NCI-H2171 (cell line): ENCODE results near the gene PRDX2.
A peak's percentile ranks its signal among the peaks of the same experiment; 100 is the strongest.

Source experiments
- DNase-seq: peaks from one replicate; lab custom pipeline; 2025; lab: John Stamatoyannopoulos, UW

PRDX2 gene

DNA sequence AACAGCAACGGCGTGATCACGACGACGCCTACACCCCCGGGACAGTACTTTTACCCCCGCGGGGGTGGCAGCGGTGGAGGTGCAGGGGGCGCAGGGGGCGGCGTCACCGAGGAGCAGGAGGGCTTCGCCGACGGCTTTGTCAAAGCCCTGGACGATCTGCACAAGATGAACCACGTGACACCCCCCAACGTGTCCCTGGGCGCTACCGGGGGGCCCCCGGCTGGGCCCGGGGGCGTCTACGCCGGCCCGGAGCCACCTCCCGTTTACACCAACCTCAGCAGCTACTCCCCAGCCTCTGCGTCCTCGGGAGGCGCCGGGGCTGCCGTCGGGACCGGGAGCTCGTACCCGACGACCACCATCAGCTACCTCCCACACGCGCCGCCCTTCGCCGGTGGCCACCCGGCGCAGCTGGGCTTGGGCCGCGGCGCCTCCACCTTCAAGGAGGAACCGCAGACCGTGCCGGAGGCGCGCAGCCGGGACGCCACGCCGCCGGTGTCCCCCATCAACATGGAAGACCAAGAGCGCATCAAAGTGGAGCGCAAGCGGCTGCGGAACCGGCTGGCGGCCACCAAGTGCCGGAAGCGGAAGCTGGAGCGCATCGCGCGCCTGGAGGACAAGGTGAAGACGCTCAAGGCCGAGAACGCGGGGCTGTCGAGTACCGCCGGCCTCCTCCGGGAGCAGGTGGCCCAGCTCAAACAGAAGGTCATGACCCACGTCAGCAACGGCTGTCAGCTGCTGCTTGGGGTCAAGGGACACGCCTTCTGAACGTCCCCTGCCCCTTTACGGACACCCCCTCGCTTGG is 9.3 kb downstream of the PRDX2 start:
- DNase-seq: peak; percentile 75

DNA sequence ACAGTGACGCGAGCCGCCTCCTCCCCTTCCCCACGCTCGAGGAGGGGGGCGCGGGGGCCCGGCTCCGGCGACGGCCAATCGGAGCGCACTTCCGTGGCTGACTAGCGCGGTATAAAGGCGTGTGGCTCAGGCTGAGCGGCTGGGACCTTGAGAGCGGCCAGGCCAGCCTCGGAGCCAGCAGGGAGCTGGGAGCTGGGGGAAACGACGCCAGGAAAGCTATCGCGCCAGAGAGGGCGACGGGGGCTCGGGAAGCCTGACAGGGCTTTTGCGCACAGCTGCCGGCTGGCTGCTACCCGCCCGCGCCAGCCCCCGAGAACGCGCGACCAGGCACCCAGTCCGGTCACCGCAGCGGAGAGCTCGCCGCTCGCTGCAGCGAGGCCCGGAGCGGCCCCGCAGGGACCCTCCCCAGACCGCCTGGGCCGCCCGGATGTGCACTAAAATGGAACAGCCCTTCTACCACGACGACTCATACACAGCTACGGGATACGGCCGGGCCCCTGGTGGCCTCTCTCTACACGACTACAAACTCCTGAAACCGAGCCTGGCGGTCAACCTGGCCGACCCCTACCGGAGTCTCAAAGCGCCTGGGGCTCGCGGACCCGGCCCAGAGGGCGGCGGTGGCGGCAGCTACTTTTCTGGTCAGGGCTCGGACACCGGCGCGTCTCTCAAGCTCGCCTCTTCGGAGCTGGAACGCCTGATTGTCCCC is 10.1 kb downstream of the PRDX2 start, which contains the start of gene JUNB:
TSS of gene JUNB (plus strand) at position 142 of the 706 bp plus-strand sequence. CDS start at position 428, 286 bp downstream.
- DNase-seq: peak; percentile 91

DNA sequence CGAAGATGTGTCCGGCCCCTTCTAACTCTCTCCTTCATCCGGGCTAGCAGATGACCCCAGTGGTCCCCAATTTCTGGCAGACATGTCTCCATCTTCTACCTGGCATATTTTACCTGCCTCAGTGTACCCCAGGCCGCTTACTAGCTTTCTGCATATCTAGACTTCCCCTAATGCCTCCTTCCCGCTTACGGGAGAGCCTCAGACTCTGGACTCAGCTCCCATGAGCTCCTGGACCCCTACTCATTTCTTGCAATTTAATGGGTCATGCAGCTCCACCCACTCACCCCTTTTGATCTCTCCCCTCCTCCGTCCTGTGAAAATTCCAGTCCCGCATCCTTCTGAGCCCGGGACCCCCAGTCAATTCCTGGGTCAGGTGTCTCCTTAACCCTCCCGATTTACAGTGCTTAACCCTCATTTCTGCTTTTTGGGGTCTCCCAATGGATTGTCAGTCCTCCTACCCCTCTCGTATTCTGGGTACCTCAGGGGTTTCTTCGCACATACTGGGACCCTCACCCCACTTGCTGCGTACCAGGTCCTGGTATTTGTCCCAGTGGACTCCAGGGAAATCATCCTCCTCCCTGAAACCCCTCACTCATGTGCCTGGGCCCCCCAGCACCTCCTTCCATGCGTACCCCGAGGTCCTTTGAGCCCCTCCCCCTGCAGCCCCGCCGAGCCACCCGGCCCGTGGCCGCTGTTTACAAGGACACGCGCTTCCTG is 10.8 kb downstream of the PRDX2 start:
- DNase-seq: no peak

DNA sequence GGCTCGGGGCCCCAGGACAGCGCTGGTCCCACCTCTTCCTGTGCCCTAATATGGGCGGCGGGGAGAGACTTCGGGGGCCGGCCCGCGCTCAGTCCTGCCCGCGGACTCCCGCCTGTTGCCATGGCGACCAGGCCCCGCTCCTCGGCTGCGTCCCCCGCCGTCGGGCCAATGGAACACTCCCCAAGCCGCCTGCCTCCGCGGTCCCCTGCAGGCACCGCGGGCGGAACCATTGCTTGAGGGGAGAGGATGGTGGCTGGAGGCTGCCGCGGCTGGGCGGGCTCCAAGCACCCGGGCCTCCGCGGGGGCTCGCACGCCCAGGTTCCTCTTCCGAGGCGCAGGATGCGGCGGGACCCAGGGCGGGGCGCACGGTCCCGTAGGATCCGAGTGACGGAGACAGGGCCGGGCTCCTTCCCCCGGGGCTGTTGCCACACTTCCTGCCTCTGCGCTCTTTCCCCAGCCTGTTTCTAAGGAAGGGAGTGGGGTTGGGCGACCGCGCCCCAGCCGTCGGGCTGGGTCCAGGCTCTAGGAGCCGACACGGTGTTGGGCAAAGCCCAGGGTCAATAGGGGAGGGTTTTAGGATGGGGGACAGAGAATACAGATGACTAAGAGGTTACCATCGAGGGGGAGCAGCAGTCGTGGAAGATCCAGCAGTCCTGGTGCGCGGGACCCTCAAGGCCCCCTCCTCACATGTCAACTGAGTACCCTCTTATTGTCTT is 11.5 kb downstream of the PRDX2 start:
- DNase-seq: peak; percentile 83

DNA sequence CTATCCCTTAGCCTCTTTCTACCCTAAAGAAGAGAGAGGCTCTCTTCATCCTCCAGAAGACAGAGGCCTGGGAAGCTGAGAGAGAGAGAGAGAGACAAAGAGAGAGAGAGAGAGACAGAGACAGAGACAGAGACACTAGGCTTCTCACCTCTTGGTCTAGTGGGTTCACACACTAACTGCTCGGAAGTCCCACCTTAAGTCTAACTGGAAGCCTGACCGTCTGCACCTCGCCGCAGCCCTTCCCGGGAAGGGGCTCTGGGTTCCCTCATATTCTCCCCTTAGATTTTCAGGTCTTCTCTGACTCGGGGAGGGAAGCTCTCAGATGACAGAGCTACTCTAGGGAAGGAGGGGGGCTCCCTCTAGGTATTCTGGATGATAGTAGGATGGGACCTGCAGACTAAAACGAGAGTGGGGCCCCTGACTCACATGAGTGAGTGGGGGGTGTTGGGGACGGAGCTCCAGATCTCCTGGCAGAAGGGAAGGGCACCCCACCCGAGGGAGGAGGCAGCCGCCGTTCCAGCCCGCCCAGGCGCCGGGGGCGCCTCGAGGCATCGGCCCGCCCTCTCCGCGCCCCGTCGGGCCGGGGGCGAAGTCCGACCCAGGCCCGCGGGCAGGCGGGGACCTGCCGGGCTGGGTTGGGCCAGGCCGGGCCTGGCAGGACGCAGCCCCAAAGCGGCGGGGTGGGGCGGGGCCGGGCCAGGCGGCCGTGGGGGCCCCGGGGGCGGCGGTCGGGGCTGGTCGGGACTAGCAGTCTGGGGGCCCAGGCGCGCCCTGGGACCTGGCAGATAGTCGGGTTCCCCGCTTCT is 12.3 kb downstream of the PRDX2 start:
- DNase-seq: no peak

DNA sequence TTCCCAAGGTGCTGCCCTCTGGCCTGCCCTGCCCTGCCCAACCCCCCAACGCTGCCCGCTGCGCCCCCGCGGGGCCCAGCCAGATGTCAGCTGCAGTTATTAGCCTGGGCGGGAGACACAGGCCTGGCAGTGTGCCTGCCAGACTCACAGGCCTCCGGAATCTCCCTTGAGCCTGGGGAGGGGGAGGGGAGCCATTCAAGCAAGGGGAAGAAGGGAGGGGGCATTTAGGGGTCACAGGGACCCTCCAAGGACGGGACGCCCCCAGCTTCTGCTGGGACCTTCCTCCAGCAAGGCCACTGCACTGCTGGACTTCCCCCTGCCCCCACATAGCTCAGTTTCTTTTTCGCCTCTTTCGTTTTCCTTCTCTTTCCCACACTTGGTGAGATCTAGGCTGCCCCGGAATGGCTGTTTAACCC is 12.9 kb downstream of the PRDX2 start:
- DNase-seq: peak; percentile 64

DNA sequence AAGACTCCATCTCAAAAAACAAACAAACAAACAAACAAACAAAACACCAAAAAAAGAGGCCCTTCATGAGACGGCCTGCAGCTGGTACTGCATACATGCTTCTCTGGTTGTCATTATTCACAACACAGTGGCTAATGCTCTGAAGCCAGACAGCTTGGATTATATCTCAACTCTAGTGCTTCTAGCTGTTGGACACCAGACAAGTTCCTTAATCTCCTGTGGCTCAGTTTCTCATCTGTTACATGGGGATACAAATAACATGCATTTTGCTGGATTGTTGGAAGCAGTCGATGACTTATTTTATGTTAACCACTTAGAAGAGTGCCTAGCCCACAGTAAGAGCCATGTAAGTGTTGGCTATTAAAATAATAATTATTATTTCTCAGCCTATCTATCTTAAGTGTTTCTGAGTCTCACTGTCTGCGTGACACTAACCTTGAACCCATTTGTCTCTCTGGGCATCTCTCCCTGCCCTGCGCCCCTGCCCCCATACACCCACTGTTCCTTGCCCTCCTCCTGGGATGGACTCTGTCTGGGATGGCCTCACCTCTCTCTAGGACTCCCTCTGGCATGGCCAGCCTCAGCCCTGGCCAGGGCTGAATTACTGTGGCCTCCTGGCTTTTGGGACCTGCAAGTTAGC is 13.4 kb downstream of the PRDX2 start:
- DNase-seq: no peak

DNA sequence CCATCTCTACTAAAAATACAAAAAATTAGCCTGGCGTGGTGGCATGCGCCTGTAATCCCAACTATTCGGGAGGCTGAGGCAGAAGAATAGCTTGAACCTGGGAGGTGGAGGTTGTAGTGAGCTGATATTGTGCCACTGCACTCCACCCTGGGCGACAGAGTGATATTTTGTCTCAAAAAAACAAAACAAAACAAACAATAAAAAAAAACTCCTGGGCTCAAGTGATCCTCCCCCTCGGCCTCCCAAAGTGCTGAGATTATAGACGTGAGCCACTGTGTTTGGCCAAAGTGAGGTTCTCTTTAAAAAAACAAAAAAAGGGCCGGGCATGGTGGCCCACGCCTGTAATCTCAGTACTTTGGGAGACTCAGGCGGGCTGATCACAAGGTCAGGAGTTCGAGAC is 14.1 kb downstream of the PRDX2 start:
- DNase-seq: no peak

DNA sequence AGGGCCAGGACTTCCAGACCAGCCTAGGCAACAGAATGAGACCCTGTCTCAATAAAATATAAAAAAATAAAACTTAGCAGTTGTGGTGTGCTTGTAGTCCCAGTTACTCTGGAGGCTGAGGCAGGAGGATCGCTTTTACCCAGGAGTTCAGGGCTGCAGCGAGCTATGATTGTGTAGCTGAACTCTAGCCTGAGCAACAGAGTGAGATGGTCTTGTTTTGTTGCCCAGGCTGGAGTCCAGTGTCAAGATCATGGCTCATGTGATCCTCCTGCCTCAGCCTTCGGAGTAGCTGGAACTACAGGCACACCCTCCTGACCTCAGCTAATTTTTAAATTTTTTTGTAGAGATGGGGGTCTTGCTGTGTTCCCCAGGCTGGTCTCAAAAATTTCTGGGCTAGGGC is 14.6 kb downstream of the PRDX2 start:
- no peak for DNase-seq

DNA sequence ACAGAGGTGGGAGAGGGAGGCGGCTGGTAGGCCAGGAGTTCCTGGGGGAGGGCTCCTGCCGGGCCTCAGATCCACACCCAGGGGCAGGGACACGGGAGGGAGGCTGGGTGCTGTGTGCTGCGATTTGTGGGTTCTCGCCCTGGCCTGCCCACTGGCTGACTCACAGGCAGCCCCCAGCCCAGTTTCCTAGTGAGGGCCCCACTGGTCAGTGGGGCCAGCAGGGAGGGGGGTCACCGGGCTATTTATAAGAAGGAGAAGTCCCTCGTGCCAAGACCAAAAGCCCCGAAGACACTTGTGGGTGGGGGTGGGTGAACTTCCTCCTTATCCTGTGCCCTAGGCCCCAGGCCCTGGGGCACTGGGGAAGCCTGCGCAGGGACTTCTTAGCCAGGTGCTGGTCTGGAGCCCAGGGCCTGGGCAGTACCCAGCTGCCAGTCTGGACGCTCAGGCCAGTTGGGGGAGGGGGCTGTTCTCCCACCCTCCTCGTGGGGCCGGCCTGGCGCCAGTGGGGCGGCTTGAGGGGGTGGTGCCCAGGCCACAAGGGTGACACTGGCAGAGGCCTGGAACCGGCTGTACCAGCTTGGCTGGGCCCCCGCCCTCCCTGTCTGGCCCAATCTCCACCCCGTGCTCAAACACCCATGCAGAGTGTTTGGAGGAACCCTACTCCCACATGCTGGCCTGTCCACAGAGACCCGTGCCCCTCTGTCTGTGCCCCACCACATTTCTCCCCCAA is 15.3 kb downstream of the PRDX2 start:
- DNase-seq: no peak

DNA sequence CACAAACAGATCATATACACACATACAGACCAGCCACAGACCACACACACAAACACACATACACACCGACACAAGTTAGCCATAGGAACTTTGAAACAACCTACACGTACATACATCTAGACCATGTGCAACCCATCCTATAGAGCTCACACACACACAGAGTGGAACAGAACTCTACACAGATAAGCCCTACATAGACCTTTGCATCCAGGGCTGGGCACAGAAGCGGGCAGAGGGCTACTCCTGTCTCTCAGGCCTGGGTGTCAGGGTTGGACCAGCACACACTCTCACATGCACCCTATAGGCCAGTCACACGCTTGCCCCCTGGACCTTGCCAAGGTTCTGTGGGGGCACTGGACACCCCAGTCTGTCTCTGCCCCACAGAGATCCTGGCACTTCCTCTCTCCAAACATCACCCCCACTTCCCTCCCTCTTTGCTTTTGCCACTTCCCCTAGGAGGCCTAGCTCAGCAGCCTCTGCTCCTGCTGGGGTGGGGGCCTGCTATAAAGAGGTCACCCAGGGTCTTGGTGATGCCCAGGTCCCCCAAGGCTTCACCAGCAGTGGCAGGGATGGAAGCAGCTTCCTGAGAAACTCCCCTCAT is 16.1 kb downstream of the PRDX2 start:
- DNase-seq: no peak

DNA sequence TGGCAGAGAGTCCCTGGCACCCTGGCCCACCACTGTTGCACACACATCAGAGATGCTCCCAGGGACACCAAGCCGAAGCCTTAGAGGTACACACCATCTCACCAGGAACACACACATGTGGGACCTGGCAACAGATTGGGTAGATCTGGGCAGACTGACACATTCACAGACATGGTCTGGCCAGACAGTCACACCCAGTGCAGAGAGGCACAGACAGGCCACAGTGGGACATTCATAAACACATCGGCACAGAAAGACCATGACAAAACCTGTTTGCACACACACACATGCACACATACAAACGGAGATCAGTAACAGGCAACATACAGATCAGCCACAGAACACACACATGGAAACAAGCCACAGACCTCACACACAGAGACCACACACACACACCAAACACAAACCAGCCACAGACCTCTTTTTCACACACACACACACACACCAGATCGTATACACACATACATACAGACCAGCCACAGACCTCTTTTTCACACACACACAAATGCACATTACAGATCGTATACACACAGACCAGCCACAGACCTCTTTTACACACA is 16.6 kb downstream of the PRDX2 start:
- no peak for DNase-seq

DNA sequence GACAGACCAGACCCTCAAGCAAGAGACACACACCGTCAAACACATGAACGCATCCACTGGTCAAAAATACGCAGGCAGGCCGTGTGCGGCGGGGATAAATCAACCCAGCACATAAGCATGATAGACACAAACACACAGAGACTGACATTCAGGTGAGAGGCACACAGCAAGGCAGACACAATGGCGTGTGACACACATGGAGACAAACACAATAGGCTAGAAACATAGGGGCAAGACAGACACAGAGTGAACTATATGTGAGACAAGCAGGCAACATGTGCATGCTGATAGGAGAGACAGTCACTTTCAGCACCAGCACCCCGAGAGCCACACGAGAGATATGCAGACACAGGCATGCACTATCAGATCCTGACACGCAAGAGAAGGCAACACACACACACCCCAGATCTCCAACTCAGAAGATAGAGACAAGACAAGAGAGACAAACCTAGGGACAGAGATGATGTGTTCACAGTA is 17.2 kb downstream of the PRDX2 start:
- DNase-seq: no peak

DNA sequence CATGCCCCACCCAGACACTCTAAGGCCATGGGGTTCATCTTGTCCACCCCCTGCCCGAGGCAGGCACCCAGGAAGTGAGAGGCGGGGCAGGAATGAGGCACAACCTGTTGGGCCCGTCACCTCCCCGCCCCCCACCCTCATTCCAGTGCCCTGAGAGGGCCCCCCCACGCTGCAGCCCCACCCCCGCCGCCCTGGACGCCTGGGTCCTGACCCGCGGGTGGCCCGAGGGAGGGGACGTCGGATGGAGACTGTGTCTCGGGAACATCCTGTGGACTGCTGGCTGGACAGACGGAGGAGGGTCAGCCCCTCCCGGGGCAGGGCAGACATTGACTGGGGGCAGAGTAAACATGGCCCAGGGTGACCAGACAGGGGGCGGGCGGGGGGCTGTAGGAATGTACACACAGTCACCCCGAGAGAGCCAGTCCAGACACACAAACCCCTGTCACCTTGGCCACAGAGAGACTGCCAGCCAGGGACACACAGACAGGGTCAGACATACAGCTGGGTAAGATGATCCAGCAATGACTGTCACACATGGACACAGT is 17.7 kb downstream of the PRDX2 start:
- DNase-seq: no peak

DNA sequence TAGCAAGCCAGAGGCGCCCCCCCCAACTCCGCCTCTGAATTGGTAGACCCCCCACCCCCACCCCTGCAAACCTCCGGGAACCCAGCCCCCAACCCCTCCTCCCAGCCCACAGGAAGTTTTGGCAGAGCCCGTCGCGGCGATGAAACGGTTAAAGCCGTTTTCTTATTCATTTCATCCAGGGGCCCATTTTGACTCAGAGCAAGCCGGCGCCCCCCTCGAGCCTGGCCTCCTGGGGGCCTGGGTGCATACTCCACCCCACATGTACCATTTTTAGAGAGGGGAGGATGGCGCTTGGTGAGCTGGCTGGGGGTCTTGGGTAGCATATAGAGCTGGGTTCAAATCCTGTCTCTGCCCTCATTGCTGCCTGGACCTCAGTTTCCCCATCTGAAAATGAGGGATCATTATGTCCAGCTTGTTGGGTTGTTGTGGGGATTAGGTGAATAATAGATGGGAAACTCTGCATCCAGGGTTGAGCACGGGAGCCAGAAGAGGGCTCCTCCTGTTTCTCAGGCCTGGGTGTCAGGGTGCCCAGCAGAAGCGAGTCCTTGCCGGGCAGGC is 18.2 kb downstream of the PRDX2 start:
- no peak for DNase-seq

DNA sequence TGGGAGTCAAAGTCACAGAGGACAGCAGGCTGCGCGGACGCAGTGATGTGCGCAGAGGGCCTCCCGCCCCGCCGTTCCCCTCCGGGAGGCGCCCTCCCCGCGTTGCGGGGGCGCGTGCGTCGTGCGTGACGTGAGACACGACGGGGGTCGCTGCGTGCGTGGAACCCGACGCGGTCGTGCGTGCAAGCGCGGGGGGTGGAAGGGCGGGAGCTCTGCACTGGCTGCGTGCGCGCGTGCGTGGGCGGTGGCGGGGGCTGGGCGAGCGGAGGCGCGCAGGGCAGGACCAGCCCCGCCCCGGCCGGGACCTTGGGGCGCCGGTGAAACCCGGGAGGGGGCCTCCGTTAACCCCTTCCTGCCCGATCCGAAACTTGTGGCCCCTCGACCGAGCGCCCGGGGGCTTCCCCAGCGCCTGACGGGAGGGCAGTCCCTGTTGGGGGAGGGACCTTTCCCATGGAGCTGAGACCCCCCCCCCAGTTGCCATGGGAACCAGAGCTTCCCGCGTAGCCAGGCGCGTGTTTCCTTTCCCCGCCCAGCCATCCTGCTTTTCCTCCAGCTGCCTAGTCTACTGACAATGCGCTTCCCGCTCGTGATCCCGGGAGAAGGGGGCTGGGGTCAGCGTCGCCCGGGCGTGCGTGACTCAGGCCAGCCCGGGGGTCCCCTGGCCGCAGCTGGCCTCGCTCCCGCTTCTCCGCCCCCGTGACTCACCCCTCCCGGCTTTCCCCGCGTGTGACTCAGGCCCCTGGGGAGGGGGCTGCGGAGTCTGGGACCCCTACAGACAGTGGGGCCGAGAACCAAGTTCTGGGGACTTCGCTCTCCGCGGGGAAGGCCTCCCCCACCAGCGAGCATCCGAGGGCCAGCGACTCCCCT is 18.9 kb downstream of the PRDX2 start:
- DNase-seq: peak; percentile 90

DNA sequence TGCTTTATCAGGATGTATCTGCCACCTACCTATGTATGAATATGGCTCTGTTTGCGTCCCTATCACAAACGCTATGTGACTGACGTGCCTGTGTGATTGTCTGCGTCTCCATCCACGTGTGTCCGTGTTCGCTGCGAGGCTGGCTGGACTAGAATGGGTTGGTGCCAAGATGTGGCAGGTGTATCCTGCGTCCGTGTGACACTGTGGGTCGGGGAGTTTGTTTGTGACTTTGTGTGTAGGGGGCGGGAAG is 19.5 kb downstream of the PRDX2 start:
- DNase-seq: no peak
